MCF 10A (cell line): ENCODE data around the gene LDB2. TPM values are rescaled to one million over a fixed set of nuclear protein-coding genes. Genes with fewer than 3 reads are reported as not detected.
A peak's percentile ranks its signal among the peaks of the same experiment; 100 is the strongest.

Experiments used
- BruUV-seq: library from RNA; stranded (reverse); fragments of 400-500 nt; replicated peaks from 2 replicates; lab custom pipeline; 2021; lab: Mats Ljungman, UMichigan
- CTCF ChIA-PET: fragments of 300-600 bp; sonication (Branson Sonifier 250); formaldehyde crosslinking; extraction: SDS; loops from one replicate; lab custom pipeline; 2021; ENCODE audit warnings: antibody characterized with exemption, inconsistent platforms; lab: Yijun Ruan, JAX
- POLR2A ChIA-PET: fragments of 300-600, 350-650 bp; sonication (Branson Sonifier 250); formaldehyde crosslinking; extraction: SDS; loops from one replicate; lab custom pipeline; 2020; ENCODE audit warnings: antibody characterized with exemption, inconsistent platforms; lab: Yijun Ruan, JAX
- DNase-seq: peaks from one replicate; pipeline ENCODE4 v3.0.0-alpha.2; 2018; ENCODE audit not compliant: unreplicated experiment
- H3K27ac Mint-ChIP-seq: one replicate; pipeline ENCODE4 v1.8.0; 2022; ENCODE audit warnings: mild to moderate bottlenecking, low read depth, mixed read lengths; ENCODE audit not compliant: unreplicated experiment
- H3K27me3 Mint-ChIP-seq: one replicate; pipeline ENCODE4 v1.8.0; 2022; ENCODE audit warnings: mixed read lengths; ENCODE audit not compliant: insufficient read depth, unreplicated experiment
- H3K36me3 Mint-ChIP-seq: one replicate; pipeline ENCODE4 v1.8.0; 2022; ENCODE audit warnings: mild to moderate bottlenecking, moderate library complexity, mixed read lengths; ENCODE audit not compliant: insufficient read depth, unreplicated experiment
- H3K4me1 Mint-ChIP-seq: one replicate; pipeline ENCODE4 v1.8.0; 2022; ENCODE audit warnings: mixed read lengths; ENCODE audit not compliant: insufficient read depth, unreplicated experiment
- H3K4me3 Mint-ChIP-seq: one replicate; pipeline ENCODE4 v1.8.0; 2022; ENCODE audit warnings: mild to moderate bottlenecking, moderate library complexity, mixed read lengths; ENCODE audit not compliant: unreplicated experiment
- H3K9me3 Mint-ChIP-seq: one replicate; pipeline ENCODE4 v1.8.0; 2022; ENCODE audit warnings: mixed read lengths; ENCODE audit not compliant: unreplicated experiment
- intact Hi-C: fragments of 100-400 bp; cut with micrococcal nuclease; formaldehyde crosslinking; loops from 2 replicates; pipeline ENCODE4 v1.14.1; 2022
- total RNA-seq: library from RNA; stranded (reverse); gene quantifications from 2 replicates; pipeline ENCODE4 v1.2.3, GENCODE V29; 2022
- TF ChIP-seq, protein P1 (sequence below): fragments of 200-600 bp; IDR thresholded peaks from one replicate; pipeline ENCODE4 v1.8.0; 2022; ENCODE audit warnings: antibody characterized with exemption, mild to moderate bottlenecking; ENCODE audit not compliant: unreplicated experiment

The LDB2 gene
- total RNA-seq, 1 experiment from 2014 or later: not detected

- no peak overlapping the region for H3K27ac Mint-ChIP-seq
- no TSS peak for BruUV-seq
- H3K9me3 Mint-ChIP-seq: no peaks in the 10 kb centered on the region
These were observed 392.7 kb downstream of the LDB2 start for GRCh38 chr4:16505726-16506125.

DNA sequence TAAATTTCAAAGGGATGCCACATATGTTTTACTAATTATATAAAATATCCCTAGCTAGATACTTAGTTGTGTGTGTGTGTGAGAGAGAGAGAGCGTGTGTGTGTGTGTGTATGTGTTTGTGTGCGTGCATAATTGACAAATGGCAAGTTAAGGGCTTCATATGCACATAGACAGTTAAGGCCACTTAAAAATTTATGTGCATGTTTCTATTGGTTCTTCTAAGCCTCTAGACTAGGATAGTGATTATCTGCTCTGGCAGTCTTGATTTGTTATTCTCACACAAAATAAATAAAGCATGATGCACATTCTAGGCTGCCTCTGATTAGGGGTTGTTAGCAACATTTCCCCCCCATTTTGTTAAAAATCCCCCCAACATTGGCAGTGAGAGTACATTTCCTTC, 393.2 kb downstream of the LDB2 start:
- TF ChIP-seq, protein P1, sequence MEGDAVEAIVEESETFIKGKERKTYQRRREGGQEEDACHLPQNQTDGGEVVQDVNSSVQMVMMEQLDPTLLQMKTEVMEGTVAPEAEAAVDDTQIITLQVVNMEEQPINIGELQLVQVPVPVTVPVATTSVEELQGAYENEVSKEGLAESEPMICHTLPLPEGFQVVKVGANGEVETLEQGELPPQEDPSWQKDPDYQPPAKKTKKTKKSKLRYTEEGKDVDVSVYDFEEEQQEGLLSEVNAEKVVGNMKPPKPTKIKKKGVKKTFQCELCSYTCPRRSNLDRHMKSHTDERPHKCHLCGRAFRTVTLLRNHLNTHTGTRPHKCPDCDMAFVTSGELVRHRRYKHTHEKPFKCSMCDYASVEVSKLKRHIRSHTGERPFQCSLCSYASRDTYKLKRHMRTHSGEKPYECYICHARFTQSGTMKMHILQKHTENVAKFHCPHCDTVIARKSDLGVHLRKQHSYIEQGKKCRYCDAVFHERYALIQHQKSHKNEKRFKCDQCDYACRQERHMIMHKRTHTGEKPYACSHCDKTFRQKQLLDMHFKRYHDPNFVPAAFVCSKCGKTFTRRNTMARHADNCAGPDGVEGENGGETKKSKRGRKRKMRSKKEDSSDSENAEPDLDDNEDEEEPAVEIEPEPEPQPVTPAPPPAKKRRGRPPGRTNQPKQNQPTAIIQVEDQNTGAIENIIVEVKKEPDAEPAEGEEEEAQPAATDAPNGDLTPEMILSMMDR: no peak
- intact Hi-C loops: no loop called here
- Mint-ChIP-seq H3K4me1 (no peaks in the 10 kb centered on the region), H3K36me3 (no peaks in the 10 kb centered on the region), H3K9me3 (no peaks in the 10 kb centered on the region), H3K4me3 (no peak overlapping the region), H3K27ac (no peak overlapping the region), H3K27me3 (peaks cover 33% of the 10 kb centered on the region)
- no TSS peak for BruUV-seq
- CTCF ChIA-PET: interaction anchor here (0.6 to 1.1 kb wide), 2 partner anchors 10 to 852 kb away, joined by 3 to 6 read pairs; no protein-coding TSS in a partner anchor
- no peak for DNase-seq
- POLR2A ChIA-PET: no interaction called here

More at GRCh38 chr4:16505726-16506125, 392.7 kb downstream of the LDB2 start:
- intact Hi-C loops: no loop called here
- POLR2A ChIA-PET: no interaction called here
- TF ChIP-seq, protein P1: no peak
- Mint-ChIP-seq H3K4me1 (no peaks in the 10 kb centered on the region), H3K27me3 (peaks cover 33% of the 10 kb centered on the region), H3K36me3 (no peaks in the 10 kb centered on the region), H3K4me3 (no peak overlapping the region)
- CTCF ChIA-PET: no interaction called here
- DNase-seq: peak; percentile 23

GRCh38 chr4:16503421-16504100, 394.9 kb downstream of the LDB2 start:
- Mint-ChIP-seq H3K27ac (no peak overlapping the region), H3K9me3 (no peaks in the 10 kb centered on the region), H3K36me3 (no peaks in the 10 kb centered on the region), H3K4me3 (no peak overlapping the region), H3K4me1 (no peaks in the 10 kb centered on the region), H3K27me3 (peaks cover 33% of the 10 kb centered on the region)
- TF ChIP-seq, protein P1: no peak
- ChIA-PET POLR2A (no interaction called here), CTCF (interaction anchor here (0.6 to 1.4 kb wide), 3 partner anchors 13 to 691 kb away, joined by 3 to 5 read pairs (median 3); no protein-coding TSS in a partner anchor)
- BruUV-seq: no TSS peak
- DNase-seq: no peak
- intact Hi-C loops: no loop called here

DNA sequence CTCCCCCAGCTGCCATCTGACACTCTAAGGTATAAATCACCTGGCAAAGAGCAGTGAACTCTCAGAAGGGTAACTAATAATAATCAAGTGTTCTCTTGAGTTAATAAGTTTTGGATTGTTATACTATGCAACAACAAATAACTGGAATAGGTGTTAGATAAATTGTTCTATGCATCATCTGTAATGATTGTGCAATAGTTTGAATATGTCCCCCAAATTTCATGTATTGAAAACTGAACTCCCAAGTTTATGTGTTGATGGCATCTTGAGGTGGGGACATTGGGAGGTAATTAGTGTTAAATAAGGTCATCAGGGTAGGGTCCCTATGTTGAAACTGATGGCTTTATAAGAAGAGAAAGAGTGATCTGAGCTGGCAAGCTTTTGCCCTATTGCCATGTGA, 399.5 kb downstream of the LDB2 start:
- no TSS peak for BruUV-seq
- Mint-ChIP-seq H3K9me3 (no peaks in the 10 kb centered on the region), H3K36me3 (no peaks in the 10 kb centered on the region), H3K4me3 (no peak overlapping the region), H3K27me3 (no peaks in the 10 kb centered on the region), H3K4me1 (peaks cover 7% of the 10 kb centered on the region), H3K27ac (no peak overlapping the region)
- DNase-seq: no peak
- ChIA-PET POLR2A (interaction anchor here (0.8 kb wide), 1 partner anchor 452 kb away, joined by 3 read pairs; no protein-coding TSS in a partner anchor), CTCF (interaction anchor here (0.6 to 0.9 kb wide), 2 partner anchors 349 to 397 kb away, joined by 3 to 4 read pairs; no protein-coding TSS in a partner anchor)
- intact Hi-C loops: no loop called here
- TF ChIP-seq, protein P1: no peak
